ENCODE data around the gene DNLZ.

- no peak for TF ChIP-seq CTCF (IDR thresholded peaks at IDR 0.05)
- TF ChIP-seq POLR2A (IDR thresholded peaks at IDR 0.05) = no peak
These were observed 34.3 kb downstream of the DNLZ start for GRCh38 chr9:136329211-136329627.
